NCI-H510A (cell line): ENCODE results near the gene SGPL1.
"Not testable (repeated sequence)": the region's sequence is repeated elsewhere in the genome, so short reads cannot be mapped to it uniquely, and the experiment has no call there.

Experiments
- DNase-seq: peaks from one replicate; lab custom pipeline; 2025; lab: John Stamatoyannopoulos, UW

The SGPL1 gene, protein sequence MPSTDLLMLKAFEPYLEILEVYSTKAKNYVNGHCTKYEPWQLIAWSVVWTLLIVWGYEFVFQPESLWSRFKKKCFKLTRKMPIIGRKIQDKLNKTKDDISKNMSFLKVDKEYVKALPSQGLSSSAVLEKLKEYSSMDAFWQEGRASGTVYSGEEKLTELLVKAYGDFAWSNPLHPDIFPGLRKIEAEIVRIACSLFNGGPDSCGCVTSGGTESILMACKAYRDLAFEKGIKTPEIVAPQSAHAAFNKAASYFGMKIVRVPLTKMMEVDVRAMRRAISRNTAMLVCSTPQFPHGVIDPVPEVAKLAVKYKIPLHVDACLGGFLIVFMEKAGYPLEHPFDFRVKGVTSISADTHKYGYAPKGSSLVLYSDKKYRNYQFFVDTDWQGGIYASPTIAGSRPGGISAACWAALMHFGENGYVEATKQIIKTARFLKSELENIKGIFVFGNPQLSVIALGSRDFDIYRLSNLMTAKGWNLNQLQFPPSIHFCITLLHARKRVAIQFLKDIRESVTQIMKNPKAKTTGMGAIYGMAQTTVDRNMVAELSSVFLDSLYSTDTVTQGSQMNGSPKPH

GRCh38 chr10:70815504-70816219 lies at the start of gene SGPL1:
TSS of gene SGPL1 (plus strand) at chr10:70815948. CDS start at chr10:70816854, 906 bp downstream.
- peak; percentile 79 for DNase-seq

DNA sequence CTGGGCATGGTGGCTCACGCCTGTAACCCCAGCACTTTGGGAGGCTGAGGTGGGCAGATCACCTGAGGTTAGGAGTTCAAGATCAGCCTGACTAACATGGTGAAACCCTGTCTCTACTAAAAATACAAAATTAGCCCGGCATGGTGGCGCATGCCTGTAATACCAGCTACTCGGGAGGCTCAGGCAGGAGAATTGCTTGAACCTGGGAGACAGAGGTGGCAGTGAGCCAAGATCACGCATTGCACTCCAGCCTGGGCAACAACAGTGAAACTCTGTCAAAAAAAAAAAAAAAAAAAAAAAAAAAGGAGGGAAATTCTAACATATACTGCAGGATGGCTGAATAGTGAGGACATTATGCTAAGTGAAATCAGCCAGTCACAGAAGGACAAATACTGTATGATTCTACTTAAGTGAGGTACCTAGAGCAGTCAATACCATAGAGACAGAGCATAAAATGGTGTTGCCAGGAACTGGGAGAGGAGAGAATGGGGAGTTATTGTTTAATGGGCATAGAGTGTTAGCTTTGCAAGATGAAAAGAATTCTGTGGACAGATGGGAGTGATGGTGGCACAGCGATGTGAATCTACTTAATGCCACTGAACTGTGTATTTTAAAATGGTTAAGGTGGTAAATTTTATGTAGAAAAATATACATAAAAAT lies 47.6 kb upstream of the SGPL1 start:
- DNase-seq = not testable (repeated sequence)

- DNase-seq = no peak
These were observed 46.6 kb upstream of the SGPL1 start for GRCh38 chr10:70769121-70769520.

DNA sequence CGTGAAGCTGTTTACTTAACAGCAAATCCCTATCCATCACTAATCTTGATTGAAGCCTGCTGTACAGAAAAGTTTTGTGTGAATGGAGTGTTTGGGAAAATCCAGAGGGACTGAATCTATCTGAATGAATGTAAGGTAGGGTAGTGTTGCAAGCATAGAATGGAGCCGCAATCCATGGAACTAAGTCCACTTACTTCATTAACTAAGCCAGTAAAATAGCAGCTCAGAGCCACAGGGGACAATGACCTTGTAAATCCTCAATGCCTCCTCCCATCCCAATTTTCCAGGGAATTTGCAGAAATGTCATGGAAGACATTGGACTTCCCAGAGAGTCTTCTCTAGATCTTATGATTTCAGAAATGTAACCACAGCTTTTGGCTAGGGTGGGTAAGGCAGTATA lies 45.7 kb upstream of the SGPL1 start:
- no peak for DNase-seq

- DNase-seq = not testable (repeated sequence)
These were observed 45.2 kb upstream of the SGPL1 start for GRCh38 chr10:70770516-70770915.

- no peak for DNase-seq
These were observed 44.2 kb upstream of the SGPL1 start for GRCh38 chr10:70771311-70772194.

DNA sequence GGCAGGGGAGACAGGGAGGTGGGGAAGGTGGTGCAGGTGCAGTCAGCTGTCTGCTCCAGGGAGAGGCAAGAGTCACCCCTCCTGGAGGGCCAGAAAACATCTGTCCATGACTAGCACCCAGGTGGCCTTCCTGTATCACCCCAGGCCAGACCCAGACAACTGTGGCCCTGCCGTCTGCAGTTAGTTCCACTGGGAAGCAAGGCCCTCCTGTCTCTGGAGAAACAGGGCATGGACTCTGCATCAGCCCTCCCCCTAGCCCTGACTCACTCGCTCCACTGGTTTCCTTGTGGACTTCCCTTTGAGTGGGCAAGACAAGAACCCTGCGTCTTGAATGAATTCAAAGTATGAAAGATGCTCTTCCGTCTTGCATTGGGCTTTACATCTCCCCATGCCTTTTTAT lies 43.1 kb upstream of the SGPL1 start:
- DNase-seq = no peak

DNA sequence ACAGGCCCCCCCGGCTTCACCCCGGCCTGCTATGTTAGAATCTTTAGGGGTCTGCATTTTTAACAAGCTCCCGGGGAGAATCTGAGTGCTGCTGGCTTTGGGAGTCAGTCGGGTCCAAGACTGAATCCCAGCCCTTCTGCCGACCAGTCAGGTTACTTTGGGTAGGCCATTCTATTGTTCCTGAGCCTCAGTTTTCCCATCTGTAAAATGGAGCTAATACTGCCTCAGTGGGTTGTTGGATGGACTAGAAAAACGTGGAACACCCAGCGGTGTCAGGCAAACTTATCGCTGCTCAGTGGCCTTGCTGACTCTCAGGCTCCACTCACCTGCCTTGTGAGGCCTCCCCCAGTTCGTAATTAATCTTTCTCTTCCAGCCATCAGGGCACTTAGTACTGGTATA lies 42.3 kb upstream of the SGPL1 start:
- DNase-seq = no peak

- no peak for DNase-seq
These were observed 41.6 kb upstream of the SGPL1 start for GRCh38 chr10:70773965-70774809.

DNA sequence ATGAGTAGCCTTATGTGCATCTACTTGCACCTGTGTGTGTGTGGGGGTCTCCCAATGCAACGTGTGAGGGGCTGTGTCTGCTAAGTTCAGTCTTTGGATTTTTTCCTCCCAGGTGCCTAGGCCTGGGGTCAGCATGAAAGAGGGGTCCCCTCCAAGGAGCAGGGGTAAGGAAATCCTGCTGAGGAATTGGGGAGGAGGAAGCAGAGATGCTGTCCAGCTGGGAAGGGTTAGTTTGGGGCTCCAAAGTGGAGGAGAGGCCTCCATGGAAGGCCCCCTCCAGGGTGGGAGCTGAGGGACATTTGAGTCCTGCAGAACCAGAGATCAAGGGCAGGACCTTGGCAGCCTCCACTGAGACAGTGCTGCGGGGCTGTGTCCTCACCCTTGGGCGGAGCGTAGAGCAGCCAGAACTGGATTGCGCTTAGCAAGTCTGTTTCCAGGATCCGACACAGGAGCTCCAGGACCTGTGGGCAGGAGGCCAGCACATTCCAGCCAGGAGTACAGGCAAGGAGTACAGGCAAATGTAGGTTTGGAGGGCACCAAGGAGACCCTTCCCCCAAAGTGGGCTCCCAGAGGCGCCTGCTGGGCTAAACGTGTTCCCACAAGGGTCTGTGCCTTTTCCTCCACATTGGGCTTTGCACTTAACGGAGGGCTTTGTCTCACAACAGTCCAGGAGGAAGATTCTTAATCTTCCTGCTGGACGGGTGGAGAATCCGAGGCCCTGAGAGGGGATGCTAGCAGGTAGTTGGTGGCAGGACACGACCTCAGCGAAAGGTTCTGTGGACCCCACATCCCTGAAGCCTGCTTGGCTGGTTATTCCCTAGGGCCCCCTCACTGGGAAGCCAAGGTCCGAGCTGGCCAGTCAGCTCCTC lies 40.7 kb upstream of the SGPL1 start:
- DNase-seq = no peak

GRCh38 chr10:70775679-70776454 lies 39.9 kb upstream of the SGPL1 start:
- no peak for DNase-seq

GRCh38 chr10:70776455-70777005 lies 39.2 kb upstream of the SGPL1 start:
- DNase-seq = no peak

DNA sequence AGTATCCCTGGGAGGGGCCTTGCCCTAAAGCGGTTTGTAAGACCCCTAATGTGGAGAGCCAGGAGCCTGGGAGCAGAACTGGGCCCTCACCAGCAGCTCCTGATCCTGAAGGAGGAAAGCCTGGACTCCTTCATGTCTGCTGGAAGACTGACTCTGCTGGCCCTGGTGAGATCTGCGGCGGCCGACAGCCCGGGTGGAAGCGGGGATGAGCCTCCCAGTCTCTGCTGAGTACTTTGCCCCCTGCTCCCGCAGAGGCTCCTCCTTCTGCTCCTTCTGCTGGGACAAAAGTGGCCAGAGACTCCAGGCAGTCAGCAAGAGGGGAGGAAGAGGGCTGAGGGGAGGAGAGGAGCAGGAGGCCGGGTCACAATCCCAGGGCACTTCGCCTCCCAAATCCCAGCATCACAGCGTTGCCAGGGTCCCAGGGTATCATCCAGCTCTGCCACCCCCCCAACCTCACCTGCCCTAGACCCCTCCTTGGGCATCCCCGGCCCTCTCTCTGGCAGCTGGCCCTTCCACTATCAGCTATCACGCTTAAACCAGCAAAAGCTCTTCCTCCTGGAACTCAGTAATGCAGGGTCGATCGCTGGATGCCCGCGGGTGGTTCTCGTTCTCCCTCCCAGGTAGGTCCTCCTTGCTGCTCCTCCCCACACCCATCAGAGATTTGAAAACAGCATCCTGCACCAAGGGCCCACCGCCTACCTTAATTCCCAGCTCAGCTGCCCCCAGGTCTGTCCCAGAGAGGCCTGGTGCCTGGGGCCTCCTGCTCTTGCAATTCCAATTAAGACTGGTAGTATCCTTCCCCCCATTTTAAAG lies 38.5 kb upstream of the SGPL1 start:
- DNase-seq = no peak

GRCh38 chr10:70778267-70778924 lies 37.4 kb upstream of the SGPL1 start:
- DNase-seq = no peak

DNA sequence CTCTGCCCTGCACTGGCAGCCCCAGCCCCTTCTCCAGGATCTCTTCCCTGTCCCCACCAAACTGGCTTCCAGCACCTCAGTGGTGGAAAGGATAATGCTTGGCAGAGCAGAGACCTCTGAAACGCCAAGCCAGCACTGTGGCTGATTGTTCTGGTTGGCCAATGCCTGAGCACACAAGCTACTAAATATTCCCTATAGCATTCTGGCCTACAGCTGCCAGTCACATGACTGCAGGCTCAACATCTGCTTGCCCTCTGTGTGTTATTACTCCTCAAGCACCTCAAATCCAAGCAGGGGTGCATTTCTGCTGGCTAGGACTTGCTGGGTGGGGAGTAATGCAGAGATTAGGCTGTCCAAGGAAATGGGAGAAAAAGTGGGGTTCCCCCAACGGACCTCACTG lies 36.7 kb upstream of the SGPL1 start:
- no peak for DNase-seq

- no peak for DNase-seq
These were observed 36.0 kb upstream of the SGPL1 start for GRCh38 chr10:70779511-70780369.
